Measurements from ENCODE around the gene RNF6. TPM values are rescaled to one million over a fixed set of nuclear protein-coding genes. Genes with fewer than 3 reads are reported as not detected.
A peak's percentile ranks its signal among the peaks of the same experiment; 100 is the strongest.
"Not testable (repeated sequence)": the region's sequence is repeated elsewhere in the genome, so short reads cannot be mapped to it uniquely, and the experiment has no call there.

RNF6 gene
- total RNA-seq, 1 donor from 2014 or later: 25.5 TPM

DNA sequence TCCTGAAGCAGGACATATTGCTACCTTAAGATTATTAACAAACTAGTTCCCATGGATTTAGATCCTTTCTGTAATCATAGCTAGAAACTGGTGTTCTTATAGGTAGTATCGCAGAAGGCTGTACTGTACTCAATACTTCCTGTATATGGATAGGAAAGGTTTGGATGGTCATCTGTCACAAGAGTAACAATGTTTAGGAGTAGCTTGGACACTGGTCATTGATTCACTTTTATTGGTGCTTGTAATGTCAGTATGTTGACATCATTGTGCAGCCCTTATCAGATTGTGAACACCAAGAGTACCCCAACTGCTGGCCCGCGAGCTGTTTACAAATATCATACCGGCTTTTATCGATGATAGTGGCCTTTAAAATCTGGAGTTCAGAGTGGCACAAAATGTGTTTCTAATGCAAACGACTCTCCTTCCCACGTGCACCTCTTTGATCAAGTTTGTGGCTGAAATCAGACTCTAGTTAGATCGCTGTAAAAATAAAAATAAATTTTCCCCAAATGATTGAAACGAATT lies 31.2 kb upstream of the RNF6 start:
- Mint-ChIP-seq H3K4me3 (peak overlapping the region; percentile 90), H3K4me1 (peaks cover 35% of the 10 kb centered on the region), H3K9me3 (no peaks in the 10 kb centered on the region), H3K27me3 (ENCODE audit: low read depth) (peaks cover 9% of the 10 kb centered on the region), H3K27ac (ENCODE audit: unreplicated experiment) (peak overlapping the region; percentile 69), H3K36me3 (ENCODE audit: low read depth) (no peaks in the 10 kb centered on the region)
- no peak for DNase-seq (ENCODE audit: low read depth, low spot score)
- TF ChIP-seq, protein P1, sequence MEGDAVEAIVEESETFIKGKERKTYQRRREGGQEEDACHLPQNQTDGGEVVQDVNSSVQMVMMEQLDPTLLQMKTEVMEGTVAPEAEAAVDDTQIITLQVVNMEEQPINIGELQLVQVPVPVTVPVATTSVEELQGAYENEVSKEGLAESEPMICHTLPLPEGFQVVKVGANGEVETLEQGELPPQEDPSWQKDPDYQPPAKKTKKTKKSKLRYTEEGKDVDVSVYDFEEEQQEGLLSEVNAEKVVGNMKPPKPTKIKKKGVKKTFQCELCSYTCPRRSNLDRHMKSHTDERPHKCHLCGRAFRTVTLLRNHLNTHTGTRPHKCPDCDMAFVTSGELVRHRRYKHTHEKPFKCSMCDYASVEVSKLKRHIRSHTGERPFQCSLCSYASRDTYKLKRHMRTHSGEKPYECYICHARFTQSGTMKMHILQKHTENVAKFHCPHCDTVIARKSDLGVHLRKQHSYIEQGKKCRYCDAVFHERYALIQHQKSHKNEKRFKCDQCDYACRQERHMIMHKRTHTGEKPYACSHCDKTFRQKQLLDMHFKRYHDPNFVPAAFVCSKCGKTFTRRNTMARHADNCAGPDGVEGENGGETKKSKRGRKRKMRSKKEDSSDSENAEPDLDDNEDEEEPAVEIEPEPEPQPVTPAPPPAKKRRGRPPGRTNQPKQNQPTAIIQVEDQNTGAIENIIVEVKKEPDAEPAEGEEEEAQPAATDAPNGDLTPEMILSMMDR (conservative IDR thresholded peaks at IDR 0.05): no peak

DNA sequence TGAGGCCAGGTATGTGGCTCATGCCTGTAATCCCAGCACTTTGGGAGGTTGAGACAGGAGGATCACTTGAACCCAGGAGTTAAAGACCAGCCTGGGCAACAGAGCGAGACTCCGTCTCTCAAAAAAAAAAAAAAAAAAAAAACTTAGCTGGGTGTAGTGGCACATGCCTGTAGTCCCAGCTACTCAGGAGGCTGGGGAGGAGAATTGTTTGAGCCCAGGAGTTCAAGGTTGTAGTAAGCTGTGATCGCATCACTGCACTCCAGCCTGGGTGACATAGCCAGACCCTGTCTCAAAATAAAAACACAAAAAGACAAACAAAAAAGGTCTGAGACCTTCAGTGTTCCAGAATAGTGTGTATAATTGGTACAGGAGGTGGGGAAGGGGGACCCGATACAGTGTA lies 29.9 kb upstream of the RNF6 start:
- not testable (repeated sequence) for H3K27ac Mint-ChIP-seq (ENCODE audit: unreplicated experiment); DNase-seq (ENCODE audit: low read depth, low spot score); H3K4me3 Mint-ChIP-seq; H3K36me3 Mint-ChIP-seq (ENCODE audit: low read depth); H3K9me3 Mint-ChIP-seq
- Mint-ChIP-seq H3K4me1 (peaks cover 25% of the 10 kb centered on the region), H3K27me3 (ENCODE audit: low read depth) (peaks cover 16% of the 10 kb centered on the region)

DNA sequence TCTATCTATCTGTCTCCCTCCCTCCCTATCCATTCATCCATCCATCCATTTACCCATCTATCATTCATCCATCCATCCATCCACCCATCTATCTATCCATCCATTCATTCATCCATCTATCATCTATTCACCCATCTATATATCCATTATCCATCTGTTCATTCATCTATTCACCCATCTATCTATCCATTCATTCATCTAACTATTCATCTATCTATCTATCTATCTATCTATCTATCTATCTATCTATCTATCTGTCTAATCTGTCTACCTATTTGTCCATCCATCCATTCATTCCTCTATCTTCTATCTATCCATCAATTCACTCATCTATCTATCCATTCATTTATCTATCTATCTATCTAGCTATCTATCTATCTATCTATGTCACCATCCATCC lies 27.4 kb upstream of the RNF6 start:
- no peak overlapping the region for H3K27ac Mint-ChIP-seq (ENCODE audit: unreplicated experiment)
- TF ChIP-seq, protein P1 (conservative IDR thresholded peaks at IDR 0.05): no peak
- no peaks in the 10 kb centered on the region for H3K9me3 Mint-ChIP-seq
- no peak overlapping the region for H3K4me3 Mint-ChIP-seq
- no peaks in the 10 kb centered on the region for H3K36me3 Mint-ChIP-seq (ENCODE audit: low read depth)
- no peak for DNase-seq (ENCODE audit: low read depth, low spot score)
- H3K4me1 Mint-ChIP-seq: peaks cover 4% of the 10 kb centered on the region
- H3K27me3 Mint-ChIP-seq (ENCODE audit: low read depth): peaks cover 18% of the 10 kb centered on the region

DNA sequence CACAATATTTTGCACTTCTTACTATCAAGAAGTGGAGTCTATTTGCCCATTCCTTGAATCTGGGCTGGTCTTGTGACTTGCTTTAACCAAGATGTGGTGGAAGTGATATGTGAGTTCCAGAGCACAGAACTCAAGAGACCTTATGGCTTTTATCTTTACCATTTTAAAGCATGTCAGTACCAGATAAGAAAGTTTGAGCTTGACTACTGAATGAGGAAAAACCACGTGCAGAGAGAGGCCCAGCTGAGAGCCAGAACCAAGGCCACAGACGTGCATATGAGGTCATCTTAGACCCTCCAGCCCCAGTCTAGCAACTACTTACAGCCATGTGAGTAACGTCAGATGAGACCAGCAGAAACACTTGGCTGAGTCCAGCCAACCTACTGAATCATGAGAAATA lies 25.5 kb upstream of the RNF6 start:
- peaks cover 18% of the 10 kb centered on the region for H3K27me3 Mint-ChIP-seq (ENCODE audit: low read depth)
- H3K27ac Mint-ChIP-seq (ENCODE audit: unreplicated experiment): no peak overlapping the region
- no peaks in the 10 kb centered on the region for H3K36me3 Mint-ChIP-seq (ENCODE audit: low read depth)
- no peak for DNase-seq (ENCODE audit: low read depth, low spot score)
- TF ChIP-seq, protein P1 (conservative IDR thresholded peaks at IDR 0.05): no peak
- peaks cover 4% of the 10 kb centered on the region for H3K9me3 Mint-ChIP-seq
- H3K4me3 Mint-ChIP-seq: no peak overlapping the region
- no peaks in the 10 kb centered on the region for H3K4me1 Mint-ChIP-seq

DNA sequence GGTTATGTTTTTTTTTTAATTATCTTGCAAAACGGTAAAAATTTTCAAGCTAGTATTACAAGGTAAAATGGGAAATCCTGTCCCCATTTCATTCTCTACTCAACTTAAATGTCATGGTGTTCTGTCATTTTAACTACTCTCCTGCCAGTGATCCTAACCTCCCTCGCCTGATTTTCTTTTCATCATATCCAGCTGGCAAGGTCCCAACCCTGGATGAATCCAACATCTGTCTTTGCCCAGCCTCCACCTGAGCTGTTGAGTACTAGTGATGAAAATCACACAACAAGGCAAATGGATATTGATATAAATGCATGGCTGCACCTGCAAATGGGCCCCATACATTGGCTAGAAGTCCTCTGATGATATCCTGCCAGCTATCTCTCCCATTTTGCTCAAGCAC lies 24.9 kb upstream of the RNF6 start:
- Mint-ChIP-seq H3K27ac (ENCODE audit: unreplicated experiment) (no peak overlapping the region), H3K4me3 (no peak overlapping the region), H3K36me3 (ENCODE audit: low read depth) (no peaks in the 10 kb centered on the region), H3K27me3 (ENCODE audit: low read depth) (peaks cover 18% of the 10 kb centered on the region), H3K4me1 (no peaks in the 10 kb centered on the region), H3K9me3 (peaks cover 8% of the 10 kb centered on the region)
- TF ChIP-seq, protein P1 (conservative IDR thresholded peaks at IDR 0.05): no peak
- no peak for DNase-seq (ENCODE audit: low read depth, low spot score)

DNA sequence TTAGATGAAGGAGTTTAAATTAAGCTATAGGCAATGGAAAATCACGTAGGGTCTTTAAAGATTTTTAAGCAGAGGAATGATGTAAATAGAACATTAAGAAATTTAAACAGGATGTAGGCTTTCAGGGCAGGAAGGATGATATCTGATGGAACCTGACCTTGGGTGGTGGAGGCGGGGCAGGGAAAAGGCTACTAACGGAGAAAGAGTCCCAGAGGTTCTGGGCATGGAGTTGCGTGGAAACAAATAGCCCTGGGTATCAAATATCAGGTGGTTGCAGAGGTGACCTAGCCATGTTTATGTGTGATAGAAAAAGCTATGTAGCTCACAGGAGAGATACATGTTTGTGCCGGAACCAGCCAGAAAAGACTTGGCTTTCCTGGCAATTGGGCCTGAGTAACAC lies 24.0 kb upstream of the RNF6 start:
- H3K4me3 Mint-ChIP-seq: no peak overlapping the region
- TF ChIP-seq, protein P1 (conservative IDR thresholded peaks at IDR 0.05): no peak
- DNase-seq (ENCODE audit: low read depth, low spot score): no peak
- peaks cover 14% of the 10 kb centered on the region for H3K27me3 Mint-ChIP-seq (ENCODE audit: low read depth)
- peaks cover 10% of the 10 kb centered on the region for H3K9me3 Mint-ChIP-seq
- no peaks in the 10 kb centered on the region for H3K36me3 Mint-ChIP-seq (ENCODE audit: low read depth)
- H3K27ac Mint-ChIP-seq (ENCODE audit: unreplicated experiment): no peak overlapping the region
- H3K4me1 Mint-ChIP-seq: no peaks in the 10 kb centered on the region
